WTC11 (cell line): ENCODE data around the gene PAX9.

ENCODE experiments used
- CREB1 ChIP-seq: sonication (generic); formaldehyde crosslinking; IDR thresholded peaks from 2 replicates; pipeline ENCODE4 v1.8.0; 2023; ENCODE audit warnings: mild to moderate bottlenecking, missing genetic modification reagents
- ELF4 ChIP-seq: sonication (generic); formaldehyde crosslinking; IDR thresholded peaks from 2 replicates; pipeline ENCODE4 v1.8.1; 2022; ENCODE audit warnings: low read depth, mild to moderate bottlenecking, moderate library complexity, missing genetic modification reagents
- FOXP1 ChIP-seq: sonication (generic); formaldehyde crosslinking; IDR thresholded peaks from 2 replicates; pipeline ENCODE4 v1.8.0; 2022; ENCODE audit warnings: missing genetic modification reagents, mild to moderate bottlenecking, moderate library complexity, borderline replicate concordance
- NR1H2 ChIP-seq: sonication (generic); formaldehyde crosslinking; IDR thresholded peaks from 2 replicates; pipeline ENCODE4 v1.9.0; 2021; ENCODE audit warnings: mild to moderate bottlenecking, moderate library complexity, missing genetic modification reagents
- NR2C2 ChIP-seq: sonication (generic); formaldehyde crosslinking; IDR thresholded peaks from 2 replicates; pipeline ENCODE4 v1.8.0; 2022; ENCODE audit warnings: mild to moderate bottlenecking, missing genetic modification reagents
- NR3C1 ChIP-seq: sonication (generic); formaldehyde crosslinking; conservative IDR thresholded peaks from 2 replicates; pipeline ENCODE4 v1.8.1; 2023; ENCODE audit warnings: low read depth, mild to moderate bottlenecking, missing genetic modification reagents
- SMAD4 ChIP-seq: sonication (generic); formaldehyde crosslinking; IDR thresholded peaks from 2 replicates; pipeline ENCODE4 v1.8.0; 2022; ENCODE audit warnings: mild to moderate bottlenecking, missing genetic modification reagents
- ZBTB21 ChIP-seq: sonication (generic); formaldehyde crosslinking; IDR thresholded peaks from 2 replicates; pipeline ENCODE4 v1.8.1; 2023; ENCODE audit warnings: mild to moderate bottlenecking, missing genetic modification reagents, borderline replicate concordance
- TF ChIP-seq, protein P1 (sequence below): fragments of 200-600 bp; IDR thresholded peaks from 2 replicates; pipeline ENCODE4 v1.8.0; 2022; ENCODE audit warnings: antibody characterized with exemption
- TF ChIP-seq, protein P2 (sequence below): sonication (generic); formaldehyde crosslinking; IDR thresholded peaks from 2 replicates; pipeline ENCODE4 v1.8.1; 2022; ENCODE audit warnings: low read depth, missing genetic modification reagents, borderline replicate concordance
- TF ChIP-seq, protein P3 (sequence below): sonication (generic); formaldehyde crosslinking; IDR thresholded peaks from 2 replicates; pipeline ENCODE4 v1.8.1; 2022; ENCODE audit warnings: low read depth, mild to moderate bottlenecking, moderate library complexity, missing genetic modification reagents, borderline replicate concordance
- TF ChIP-seq, protein P4 (sequence below): sonication (generic); formaldehyde crosslinking; IDR thresholded peaks from 2 replicates; pipeline ENCODE4 v1.8.1; 2023; ENCODE audit warnings: mild to moderate bottlenecking, missing genetic modification reagents, borderline replicate concordance
- TF ChIP-seq, protein P5 (sequence below): fragments of 250-450 bp; sonication (Bioruptor Pico); IDR thresholded peaks from 2 replicates; pipeline ENCODE4 v2.1.2; 2022; ENCODE audit warnings: mild to moderate bottlenecking, moderate library complexity
- TF ChIP-seq, protein P6 (sequence below): sonication (generic); formaldehyde crosslinking; IDR thresholded peaks from 2 replicates; pipeline ENCODE4 v1.8.1; 2022; ENCODE audit warnings: missing genetic modification reagents, borderline replicate concordance

DNA sequence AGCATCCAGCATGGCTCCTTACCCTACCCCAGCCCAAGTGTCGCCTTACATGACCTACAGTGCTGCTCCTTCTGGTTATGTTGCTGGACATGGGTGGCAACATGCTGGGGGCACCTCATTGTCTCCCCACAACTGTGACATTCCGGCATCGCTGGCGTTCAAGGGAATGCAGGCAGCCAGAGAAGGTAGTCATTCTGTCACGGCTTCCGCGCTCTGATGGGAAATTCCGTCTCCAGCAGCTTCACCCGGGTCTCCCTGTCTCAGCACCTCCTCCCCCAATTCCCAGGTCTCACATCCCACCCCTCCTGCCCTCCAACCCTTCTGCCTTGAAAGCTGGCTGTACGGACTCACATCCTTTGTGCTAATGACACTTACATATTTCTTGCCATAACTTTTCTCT, 14.6 kb downstream of the PAX9 start:
- TF ChIP-seq, protein P1, sequence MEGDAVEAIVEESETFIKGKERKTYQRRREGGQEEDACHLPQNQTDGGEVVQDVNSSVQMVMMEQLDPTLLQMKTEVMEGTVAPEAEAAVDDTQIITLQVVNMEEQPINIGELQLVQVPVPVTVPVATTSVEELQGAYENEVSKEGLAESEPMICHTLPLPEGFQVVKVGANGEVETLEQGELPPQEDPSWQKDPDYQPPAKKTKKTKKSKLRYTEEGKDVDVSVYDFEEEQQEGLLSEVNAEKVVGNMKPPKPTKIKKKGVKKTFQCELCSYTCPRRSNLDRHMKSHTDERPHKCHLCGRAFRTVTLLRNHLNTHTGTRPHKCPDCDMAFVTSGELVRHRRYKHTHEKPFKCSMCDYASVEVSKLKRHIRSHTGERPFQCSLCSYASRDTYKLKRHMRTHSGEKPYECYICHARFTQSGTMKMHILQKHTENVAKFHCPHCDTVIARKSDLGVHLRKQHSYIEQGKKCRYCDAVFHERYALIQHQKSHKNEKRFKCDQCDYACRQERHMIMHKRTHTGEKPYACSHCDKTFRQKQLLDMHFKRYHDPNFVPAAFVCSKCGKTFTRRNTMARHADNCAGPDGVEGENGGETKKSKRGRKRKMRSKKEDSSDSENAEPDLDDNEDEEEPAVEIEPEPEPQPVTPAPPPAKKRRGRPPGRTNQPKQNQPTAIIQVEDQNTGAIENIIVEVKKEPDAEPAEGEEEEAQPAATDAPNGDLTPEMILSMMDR, result no peak
- TF ChIP-seq ELF4 (CRISPR knock-in tag) (no peak), CREB1 (CRISPR knock-in tag) (no peak), FOXP1 (CRISPR knock-in tag) (no peak), NR2C2 (CRISPR knock-in tag) (no peak), NR1H2 (CRISPR knock-in tag) (no peak), SMAD4 (CRISPR knock-in tag) (no peak), ZBTB21 (CRISPR knock-in tag) (no peak), NR3C1 (CRISPR knock-in tag) (no peak)
- TF ChIP-seq, protein P2, sequence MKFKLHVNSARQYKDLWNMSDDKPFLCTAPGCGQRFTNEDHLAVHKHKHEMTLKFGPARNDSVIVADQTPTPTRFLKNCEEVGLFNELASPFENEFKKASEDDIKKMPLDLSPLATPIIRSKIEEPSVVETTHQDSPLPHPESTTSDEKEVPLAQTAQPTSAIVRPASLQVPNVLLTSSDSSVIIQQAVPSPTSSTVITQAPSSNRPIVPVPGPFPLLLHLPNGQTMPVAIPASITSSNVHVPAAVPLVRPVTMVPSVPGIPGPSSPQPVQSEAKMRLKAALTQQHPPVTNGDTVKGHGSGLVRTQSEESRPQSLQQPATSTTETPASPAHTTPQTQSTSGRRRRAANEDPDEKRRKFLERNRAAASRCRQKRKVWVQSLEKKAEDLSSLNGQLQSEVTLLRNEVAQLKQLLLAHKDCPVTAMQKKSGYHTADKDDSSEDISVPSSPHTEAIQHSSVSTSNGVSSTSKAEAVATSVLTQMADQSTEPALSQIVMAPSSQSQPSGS (CRISPR knock-in tag), result no peak
- TF ChIP-seq, protein P3, sequence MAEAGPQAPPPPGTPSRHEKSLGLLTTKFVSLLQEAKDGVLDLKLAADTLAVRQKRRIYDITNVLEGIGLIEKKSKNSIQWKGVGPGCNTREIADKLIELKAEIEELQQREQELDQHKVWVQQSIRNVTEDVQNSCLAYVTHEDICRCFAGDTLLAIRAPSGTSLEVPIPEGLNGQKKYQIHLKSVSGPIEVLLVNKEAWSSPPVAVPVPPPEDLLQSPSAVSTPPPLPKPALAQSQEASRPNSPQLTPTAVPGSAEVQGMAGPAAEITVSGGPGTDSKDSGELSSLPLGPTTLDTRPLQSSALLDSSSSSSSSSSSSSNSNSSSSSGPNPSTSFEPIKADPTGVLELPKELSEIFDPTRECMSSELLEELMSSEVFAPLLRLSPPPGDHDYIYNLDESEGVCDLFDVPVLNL (CRISPR knock-in tag), result no peak
- TF ChIP-seq, protein P4, sequence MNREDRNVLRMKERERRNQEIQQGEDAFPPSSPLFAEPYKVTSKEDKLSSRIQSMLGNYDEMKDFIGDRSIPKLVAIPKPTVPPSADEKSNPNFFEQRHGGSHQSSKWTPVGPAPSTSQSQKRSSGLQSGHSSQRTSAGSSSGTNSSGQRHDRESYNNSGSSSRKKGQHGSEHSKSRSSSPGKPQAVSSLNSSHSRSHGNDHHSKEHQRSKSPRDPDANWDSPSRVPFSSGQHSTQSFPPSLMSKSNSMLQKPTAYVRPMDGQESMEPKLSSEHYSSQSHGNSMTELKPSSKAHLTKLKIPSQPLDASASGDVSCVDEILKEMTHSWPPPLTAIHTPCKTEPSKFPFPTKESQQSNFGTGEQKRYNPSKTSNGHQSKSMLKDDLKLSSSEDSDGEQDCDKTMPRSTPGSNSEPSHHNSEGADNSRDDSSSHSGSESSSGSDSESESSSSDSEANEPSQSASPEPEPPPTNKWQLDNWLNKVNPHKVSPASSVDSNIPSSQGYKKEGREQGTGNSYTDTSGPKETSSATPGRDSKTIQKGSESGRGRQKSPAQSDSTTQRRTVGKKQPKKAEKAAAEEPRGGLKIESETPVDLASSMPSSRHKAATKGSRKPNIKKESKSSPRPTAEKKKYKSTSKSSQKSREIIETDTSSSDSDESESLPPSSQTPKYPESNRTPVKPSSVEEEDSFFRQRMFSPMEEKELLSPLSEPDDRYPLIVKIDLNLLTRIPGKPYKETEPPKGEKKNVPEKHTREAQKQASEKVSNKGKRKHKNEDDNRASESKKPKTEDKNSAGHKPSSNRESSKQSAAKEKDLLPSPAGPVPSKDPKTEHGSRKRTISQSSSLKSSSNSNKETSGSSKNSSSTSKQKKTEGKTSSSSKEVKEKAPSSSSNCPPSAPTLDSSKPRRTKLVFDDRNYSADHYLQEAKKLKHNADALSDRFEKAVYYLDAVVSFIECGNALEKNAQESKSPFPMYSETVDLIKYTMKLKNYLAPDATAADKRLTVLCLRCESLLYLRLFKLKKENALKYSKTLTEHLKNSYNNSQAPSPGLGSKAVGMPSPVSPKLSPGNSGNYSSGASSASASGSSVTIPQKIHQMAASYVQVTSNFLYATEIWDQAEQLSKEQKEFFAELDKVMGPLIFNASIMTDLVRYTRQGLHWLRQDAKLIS (CRISPR knock-in tag), result no peak
- TF ChIP-seq, protein P5, sequence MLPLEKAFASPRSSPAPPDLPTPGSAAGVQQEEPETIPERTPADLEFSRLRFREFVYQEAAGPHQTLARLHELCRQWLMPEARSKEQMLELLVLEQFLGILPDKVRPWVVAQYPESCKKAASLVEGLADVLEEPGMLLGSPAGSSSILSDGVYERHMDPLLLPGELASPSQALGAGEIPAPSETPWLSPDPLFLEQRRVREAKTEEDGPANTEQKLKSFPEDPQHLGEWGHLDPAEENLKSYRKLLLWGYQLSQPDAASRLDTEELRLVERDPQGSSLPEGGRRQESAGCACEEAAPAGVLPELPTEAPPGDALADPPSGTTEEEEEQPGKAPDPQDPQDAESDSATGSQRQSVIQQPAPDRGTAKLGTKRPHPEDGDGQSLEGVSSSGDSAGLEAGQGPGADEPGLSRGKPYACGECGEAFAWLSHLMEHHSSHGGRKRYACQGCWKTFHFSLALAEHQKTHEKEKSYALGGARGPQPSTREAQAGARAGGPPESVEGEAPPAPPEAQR (CRISPR knock-in tag), result no peak
- TF ChIP-seq, protein P6, sequence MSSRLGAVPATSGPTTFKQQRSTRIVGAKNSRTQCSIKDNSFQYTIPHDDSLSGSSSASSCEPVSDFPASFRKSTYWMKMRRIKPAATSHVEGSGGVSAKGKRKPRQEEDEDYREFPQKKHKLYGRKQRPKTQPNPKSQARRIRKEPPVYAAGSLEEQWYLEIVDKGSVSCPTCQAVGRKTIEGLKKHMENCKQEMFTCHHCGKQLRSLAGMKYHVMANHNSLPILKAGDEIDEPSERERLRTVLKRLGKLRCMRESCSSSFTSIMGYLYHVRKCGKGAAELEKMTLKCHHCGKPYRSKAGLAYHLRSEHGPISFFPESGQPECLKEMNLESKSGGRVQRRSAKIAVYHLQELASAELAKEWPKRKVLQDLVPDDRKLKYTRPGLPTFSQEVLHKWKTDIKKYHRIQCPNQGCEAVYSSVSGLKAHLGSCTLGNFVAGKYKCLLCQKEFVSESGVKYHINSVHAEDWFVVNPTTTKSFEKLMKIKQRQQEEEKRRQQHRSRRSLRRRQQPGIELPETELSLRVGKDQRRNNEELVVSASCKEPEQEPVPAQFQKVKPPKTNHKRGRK (CRISPR knock-in tag), result no peak
